Large intestine (tissue), 3 donors: Measurements from ENCODE around the gene DDX55. TPM values are rescaled to one million over a fixed set of nuclear protein-coding genes. Genes with fewer than 3 reads are reported as not detected.

Experiments used
- DNase-seq, 2 donors: peaks; one replicate each; pipeline versions ENCODE4 v3.0.0 to v3.0.0-alpha.2; 2013
- H3K27ac ChIP-seq: one replicate; pipeline ENCODE4 v1.5.1; 2013; ENCODE audit warnings: low read length
- H3K27me3 ChIP-seq: 2 replicates; pipeline ENCODE4 v1.6.1; 2013; ENCODE audit warnings: low read length; ENCODE audit not compliant: control insufficient read depth, insufficient read depth
- H3K36me3 ChIP-seq: 2 replicates; pipeline ENCODE4 v1.6.1; 2013; ENCODE audit warnings: low read length; ENCODE audit not compliant: control insufficient read depth, insufficient read depth
- H3K4me1 ChIP-seq: one replicate; pipeline ENCODE4 v1.6.1; 2013; ENCODE audit warnings: low read length; ENCODE audit not compliant: control insufficient read depth, insufficient read depth
- H3K4me3 ChIP-seq: one replicate; pipeline ENCODE4 v1.5.1; 2013; ENCODE audit warnings: low read length
- H3K9me3 ChIP-seq: one replicate; pipeline ENCODE4 v1.6.1; 2013; ENCODE audit warnings: mild to moderate bottlenecking, low read depth, low read length, moderate library complexity; ENCODE audit not compliant: control insufficient read depth
- WGBS: methylation state at CpG from one replicate; pipeline ENCODE4 v1.1.5; 2013; ENCODE audit warnings: low lambda C conversion rate; ENCODE audit not compliant: insufficient coverage; 5-methylcytosine and 5-hydroxymethylcytosine counted together
- polyA plus RNA-seq: library from polyadenylated mRNA; unstranded; fragments of 120-200 nt; gene quantifications from one replicate; pipeline ENCODE4 v1.2.1, GENCODE V29; 2013

DDX55 gene
- polyA plus RNA-seq, 1 donor = 37.9 TPM

DNA sequence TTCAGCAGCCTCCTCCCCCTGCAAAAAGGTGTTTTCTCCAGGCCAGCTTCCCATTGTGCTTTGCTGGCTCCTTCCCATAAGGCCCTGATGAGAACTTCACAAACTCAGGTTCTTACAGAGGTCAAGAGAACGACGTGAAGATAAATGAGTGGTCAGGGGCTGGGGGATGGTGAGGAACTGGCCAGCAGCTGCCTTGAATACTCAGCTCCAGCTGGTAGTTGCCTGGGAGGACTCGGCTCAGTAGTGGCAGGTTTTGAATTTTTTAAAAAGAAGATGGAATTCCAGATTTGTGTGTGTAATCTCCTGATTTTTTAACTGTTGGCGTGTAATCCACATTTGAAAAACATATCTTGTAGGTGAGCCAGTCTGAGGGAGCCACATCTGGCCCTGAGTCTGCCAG lies 5.9 kb downstream of the DDX55 start:
- WGBS = no CpG with 5 or more reads among the region's 4 CpGs
- H3K36me3 ChIP-seq = peaks cover 68% of the 10 kb centered on the region
- H3K27ac ChIP-seq = no peak overlapping the region
- H3K4me1 ChIP-seq = peaks cover 3% of the 10 kb centered on the region
- no peaks in the 10 kb centered on the region for H3K27me3 ChIP-seq
- H3K4me3 ChIP-seq = no peak overlapping the region
- no peak for DNase-seq
- no peaks in the 10 kb centered on the region for H3K9me3 ChIP-seq

DNA sequence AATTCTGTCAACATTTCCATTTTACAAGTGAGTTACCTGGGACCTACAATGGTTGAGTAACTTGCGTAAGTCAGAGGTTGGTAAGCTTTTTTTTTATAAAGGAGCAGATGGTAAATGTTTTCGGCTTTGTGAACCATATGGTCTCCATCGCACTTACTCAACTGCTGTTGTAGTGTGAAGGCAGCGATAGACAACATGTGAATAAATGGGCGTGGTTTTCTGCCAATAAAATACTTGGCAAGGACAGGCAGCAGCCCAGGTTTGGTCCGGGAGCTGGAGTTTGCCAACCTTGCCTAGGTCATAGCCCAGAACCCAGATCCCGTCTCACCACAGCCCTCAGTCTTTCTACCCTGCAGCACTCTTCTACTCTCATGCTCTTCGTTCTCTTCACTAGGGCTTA lies 6.3 kb downstream of the DDX55 start:
- DNase-seq = no peak
- Histone ChIP-seq H3K4me3 (no peak overlapping the region), H3K27ac (no peak overlapping the region), H3K36me3 (peaks cover 72% of the 10 kb centered on the region), H3K4me1 (no peaks in the 10 kb centered on the region), H3K9me3 (no peaks in the 10 kb centered on the region), H3K27me3 (no peaks in the 10 kb centered on the region)
- WGBS = no CpG with 5 or more reads among the region's 8 CpGs

DNA sequence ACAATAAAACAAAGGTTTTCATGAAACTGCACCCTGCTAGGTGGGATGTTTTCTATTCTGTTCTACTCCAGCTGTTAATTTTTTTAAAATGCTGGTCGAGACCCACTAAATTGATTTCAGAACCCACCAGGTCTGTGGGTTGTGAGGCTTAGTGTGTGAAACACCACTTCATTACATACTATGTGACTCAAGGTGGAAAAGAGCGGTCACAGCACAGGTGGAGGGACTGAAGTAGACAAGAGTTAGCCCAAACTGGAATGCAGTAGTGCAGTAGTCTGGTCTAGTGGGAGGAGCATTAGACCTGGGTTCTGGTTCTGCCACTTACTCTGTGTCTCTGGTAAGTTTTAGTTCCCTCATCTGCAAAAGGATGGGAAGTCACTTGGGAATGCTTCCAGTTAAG lies 12.2 kb downstream of the DDX55 start:
- Histone ChIP-seq H3K27ac (no peak overlapping the region), H3K9me3 (no peaks in the 10 kb centered on the region), H3K4me3 (no peak overlapping the region), H3K4me1 (no peaks in the 10 kb centered on the region), H3K36me3 (peaks cover 82% of the 10 kb centered on the region), H3K27me3 (no peaks in the 10 kb centered on the region)
- no CpG with 5 or more reads among the region's 2 CpGs for WGBS
- no peak for DNase-seq

DNA sequence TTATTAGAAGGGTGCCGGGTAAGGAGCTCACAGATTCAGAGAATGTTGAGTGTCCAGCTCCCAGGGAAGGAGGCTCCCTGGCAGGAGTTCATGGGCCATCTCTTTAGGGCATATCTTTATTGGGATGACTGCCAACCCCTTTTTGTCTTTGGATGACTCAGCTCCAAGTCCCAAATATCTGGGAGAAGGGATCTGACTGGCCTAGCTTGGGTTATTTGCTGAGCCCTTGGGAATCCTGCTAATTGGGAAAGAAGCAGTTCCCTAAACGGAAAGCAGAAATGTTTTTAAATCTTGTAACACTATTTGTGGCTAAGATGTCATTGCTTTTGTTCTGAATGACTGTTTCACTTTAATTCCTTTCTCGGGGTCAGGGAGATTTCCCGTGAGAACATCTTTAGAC lies 12.6 kb downstream of the DDX55 start:
- H3K36me3 ChIP-seq = peaks cover 82% of the 10 kb centered on the region
- DNase-seq = no peak
- WGBS = no CpG with 5 or more reads among the region's 4 CpGs
- no peaks in the 10 kb centered on the region for H3K9me3 ChIP-seq
- no peak overlapping the region for H3K27ac ChIP-seq
- no peak overlapping the region for H3K4me3 ChIP-seq
- H3K4me1 ChIP-seq = no peaks in the 10 kb centered on the region
- no peaks in the 10 kb centered on the region for H3K27me3 ChIP-seq

DNA sequence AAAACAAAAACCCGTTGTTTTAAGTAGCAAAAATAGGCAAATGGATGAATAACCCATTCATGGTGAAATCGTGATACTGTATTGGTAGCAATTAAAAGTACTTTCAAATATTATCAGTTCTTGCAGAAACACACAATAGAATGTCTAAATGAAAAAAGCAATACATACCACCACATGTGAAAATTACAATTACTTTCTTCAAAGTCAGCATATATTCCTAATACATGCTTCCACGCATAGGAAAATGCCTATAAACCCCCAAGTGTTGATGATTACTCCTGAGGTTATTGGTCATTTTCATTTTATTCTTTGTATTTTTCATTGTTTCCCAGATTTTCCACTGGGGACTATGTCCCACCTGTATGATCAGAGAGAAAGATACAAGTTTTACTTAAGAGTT lies 15.2 kb downstream of the DDX55 start:
- Histone ChIP-seq H3K36me3 (peaks cover 84% of the 10 kb centered on the region), H3K27ac (no peak overlapping the region), H3K27me3 (no peaks in the 10 kb centered on the region), H3K4me1 (no peaks in the 10 kb centered on the region), H3K9me3 (no peaks in the 10 kb centered on the region), H3K4me3 (no peak overlapping the region)
- no peak for DNase-seq
- WGBS = 100% methylated on average over 1 of the region's 3 CpGs

DNA sequence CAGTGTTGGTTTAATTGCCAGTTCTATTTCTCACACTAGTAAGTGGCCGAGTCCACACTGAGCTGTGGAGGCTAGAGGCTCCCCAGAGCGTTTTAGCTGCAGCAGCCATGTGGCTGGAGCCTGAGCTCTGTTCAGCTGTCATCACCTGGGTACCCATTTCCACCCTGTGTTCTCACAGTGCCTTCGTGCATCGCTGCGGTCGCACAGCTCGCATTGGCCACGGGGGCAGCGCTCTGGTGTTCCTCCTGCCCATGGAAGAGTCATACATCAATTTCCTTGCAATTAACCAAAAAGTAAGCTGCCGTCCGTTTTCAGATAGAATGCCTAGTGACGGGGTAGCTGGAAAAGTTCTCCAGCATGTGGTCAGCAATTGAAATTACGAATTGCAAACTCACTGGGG lies 15.7 kb downstream of the DDX55 start:
- H3K4me3 ChIP-seq = no peak overlapping the region
- no peak for DNase-seq
- WGBS = no CpG with 5 or more reads among the region's 13 CpGs
- H3K9me3 ChIP-seq = no peaks in the 10 kb centered on the region
- peaks cover 87% of the 10 kb centered on the region for H3K36me3 ChIP-seq
- no peak overlapping the region for H3K27ac ChIP-seq
- H3K27me3 ChIP-seq = no peaks in the 10 kb centered on the region
- no peaks in the 10 kb centered on the region for H3K4me1 ChIP-seq

DNA sequence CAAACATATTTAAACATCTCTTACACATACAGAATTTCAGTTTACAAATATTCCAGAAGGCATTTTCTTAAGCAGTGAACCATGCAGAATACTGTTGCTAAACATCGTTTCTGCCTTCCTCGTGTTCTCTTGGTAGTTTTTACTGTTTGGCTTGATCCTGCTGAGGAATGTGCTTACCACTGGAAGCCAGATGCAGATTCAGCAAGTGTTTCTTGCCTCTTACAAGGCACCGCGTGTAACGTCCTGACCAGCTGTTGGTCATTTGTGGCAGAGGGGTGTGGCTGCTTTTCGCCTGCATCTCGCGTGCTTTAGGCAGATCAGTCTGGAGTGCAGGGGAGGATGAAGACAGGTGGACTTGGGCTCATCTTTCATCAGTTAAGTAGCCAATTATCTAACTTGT lies 19.2 kb downstream of the DDX55 start:
- Histone ChIP-seq H3K4me3 (no peak overlapping the region), H3K27ac (no peak overlapping the region), H3K9me3 (no peaks in the 10 kb centered on the region), H3K4me1 (no peaks in the 10 kb centered on the region), H3K36me3 (peaks cover 87% of the 10 kb centered on the region), H3K27me3 (no peaks in the 10 kb centered on the region)
- WGBS = no CpG with 5 or more reads among the region's 8 CpGs
- DNase-seq = no peak

DNA sequence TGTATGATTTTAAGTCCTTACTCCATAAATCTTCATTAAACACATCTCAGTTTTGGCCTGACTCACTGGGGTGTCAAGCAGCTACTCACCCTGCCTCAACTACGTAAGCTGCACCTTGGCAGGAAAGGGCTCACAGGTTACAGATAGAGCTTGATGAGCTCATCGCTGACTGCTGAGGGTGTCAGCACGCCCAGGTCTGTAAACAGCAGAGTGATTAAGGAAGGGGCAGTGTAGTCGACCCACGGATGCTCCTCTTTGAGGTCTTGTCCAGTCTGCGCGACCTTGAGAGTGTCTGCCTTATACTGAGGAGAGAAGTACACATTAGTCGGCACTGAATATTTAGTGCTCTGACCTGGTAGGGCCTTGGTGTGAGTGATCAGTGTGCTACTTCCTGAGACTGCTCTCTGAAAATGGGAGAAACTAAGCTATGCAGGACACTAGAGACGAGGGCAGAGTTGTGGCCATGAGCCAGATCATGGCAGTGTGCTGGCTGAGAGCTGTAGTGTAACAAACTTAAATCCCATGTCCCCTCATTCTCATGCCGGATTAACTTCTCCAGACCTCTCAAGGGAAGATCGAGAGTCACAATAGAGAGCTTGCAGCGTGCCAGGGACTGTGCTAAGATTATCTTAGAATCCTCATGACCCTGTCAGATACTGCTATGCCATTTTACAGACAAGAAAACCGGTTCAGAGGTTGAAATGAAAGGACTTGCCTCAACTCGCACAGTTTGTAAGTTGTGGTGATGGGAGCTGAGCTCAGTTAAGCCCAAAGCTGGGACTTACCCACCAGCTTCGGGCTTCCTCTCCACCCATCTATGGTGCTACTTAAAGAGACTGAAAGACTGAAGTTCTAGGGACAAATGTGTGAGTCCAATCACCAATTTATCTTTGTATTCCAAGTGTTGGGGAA lies 20.0 kb downstream of the DDX55 start:
- H3K9me3 ChIP-seq = no peaks in the 10 kb centered on the region
- no peaks in the 10 kb centered on the region for H3K27me3 ChIP-seq
- no peak overlapping the region for H3K4me3 ChIP-seq
- H3K36me3 ChIP-seq = peaks cover 87% of the 10 kb centered on the region
- no CpG with 5 or more reads among the region's 15 CpGs for WGBS
- no peaks in the 10 kb centered on the region for H3K4me1 ChIP-seq
- H3K27ac ChIP-seq = no peak overlapping the region
- no peak for DNase-seq

DNA sequence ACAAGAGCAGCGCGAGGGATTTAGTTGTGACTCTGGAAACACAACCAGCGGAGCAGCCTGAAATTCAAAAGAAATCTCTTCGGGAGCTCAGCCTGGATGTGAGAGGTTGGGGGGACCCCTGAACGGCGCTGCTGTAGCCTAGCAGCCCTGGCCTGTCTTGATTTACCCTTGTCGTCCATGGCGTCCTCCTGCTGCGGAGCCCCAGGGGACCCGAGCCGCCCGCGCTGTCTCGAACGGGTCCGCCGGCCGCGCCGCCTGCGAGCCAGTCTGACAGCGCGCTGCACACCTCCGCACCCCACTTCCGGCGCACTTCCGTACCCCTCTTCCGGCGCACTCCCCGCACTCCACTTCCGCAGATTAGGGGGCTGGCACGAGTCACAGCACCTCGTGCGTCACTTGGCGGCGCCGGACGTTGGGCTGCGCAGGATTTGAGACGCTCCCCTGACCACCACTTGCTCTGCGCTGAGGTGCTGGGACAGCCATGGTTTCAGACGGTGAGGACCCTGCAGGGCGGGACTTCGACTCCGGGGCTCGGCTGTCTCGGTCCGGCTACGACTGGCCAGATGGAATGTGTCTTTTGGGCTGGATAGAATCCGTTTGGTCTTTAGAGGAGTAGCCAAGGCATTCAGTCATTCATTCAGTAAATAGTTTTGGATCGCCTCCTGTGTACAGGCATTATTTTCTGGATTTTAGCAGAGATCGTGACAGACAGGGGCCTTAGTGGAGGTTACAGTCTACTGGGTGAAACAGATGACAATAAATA lies 31.7 kb downstream of the DDX55 start, which contains the start of the genes EIF2B1 and GTF2H3:
Gene EIF2B1 (minus strand): TSS at position 308 of the 763 bp plus-strand sequence. CDS start 129 bp downstream, at position 179.
Gene GTF2H3 (plus strand): TSS at position 451 of the 763 bp plus-strand sequence. CDS start 31 bp downstream, at position 482.
- H3K4me3 ChIP-seq = peak within 1 kb of the TSS; percentile 68
- no peaks in the 10 kb centered on the region for H3K27me3 ChIP-seq
- H3K9me3 ChIP-seq = no peaks in the 10 kb centered on the region
- peak within 1 kb of the TSS; percentile 58 for H3K27ac ChIP-seq
- H3K4me1 ChIP-seq = peaks cover 5% of the 10 kb centered on the region
- no CpG with 5 or more reads among the region's 52 CpGs for WGBS
- H3K36me3 ChIP-seq = peaks cover 23% of the 10 kb centered on the region
- DNase-seq = peak; percentile 97 to 98

DNA sequence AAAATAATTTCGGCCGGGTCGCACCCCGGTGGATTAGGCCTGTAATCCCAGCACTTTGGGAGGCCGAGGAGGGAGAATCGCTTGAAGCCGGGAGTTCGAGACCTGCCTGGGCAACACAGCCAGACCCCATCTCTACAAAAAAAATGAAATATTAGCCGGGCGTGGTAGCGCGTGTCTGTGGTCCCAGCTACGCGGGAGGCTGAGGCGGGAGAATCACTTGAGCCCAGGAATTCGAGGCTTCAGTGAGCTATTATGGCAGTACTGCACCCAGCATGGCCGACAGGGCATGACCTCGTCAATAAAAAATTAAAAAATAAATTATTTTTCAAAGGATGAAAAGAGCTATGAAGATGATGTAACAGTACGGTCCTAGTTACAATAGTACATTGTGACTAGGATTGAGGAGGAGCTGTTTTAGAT lies 32.3 kb downstream of the DDX55 start:
- WGBS = 73% methylated on average over 3 of the region's 19 CpGs
- Histone ChIP-seq H3K36me3 (peaks cover 19% of the 10 kb centered on the region), H3K9me3 (no peaks in the 10 kb centered on the region)

More for the DNA sequence above, 32.3 kb downstream of the DDX55 start:
- DNase-seq = no peak
- Histone ChIP-seq H3K27ac (peak overlapping the region; percentile 58), H3K4me1 (peaks cover 5% of the 10 kb centered on the region), H3K27me3 (no peaks in the 10 kb centered on the region), H3K4me3 (peak overlapping the region; percentile 68)
